Trophoblast cell (in vitro differentiated cells and primary cell): ENCODE measurements around the gene C6orf136.
A peak's percentile ranks its signal among the peaks of the same experiment; 100 is the strongest.

Experiments
- DNase-seq, 2 donors: peaks; one replicate each; pipeline ENCODE4 v3.0.0-alpha.2; 2016
- H2AFZ ChIP-seq: 2 replicates; pipeline ENCODE4 v1.6.1; 2013; ENCODE audit warnings: low read length, moderate library complexity, mild to moderate bottlenecking; ENCODE audit not compliant: insufficient read depth, poor library complexity
- H2AK5ac ChIP-seq: 2 replicates; pipeline ENCODE4 v1.6.1; 2013; ENCODE audit warnings: mild to moderate bottlenecking, low read length
- H2BK120ac ChIP-seq: 2 replicates; pipeline ENCODE4 v1.6.1; 2013; ENCODE audit warnings: low read length, mild to moderate bottlenecking, moderate library complexity; ENCODE audit not compliant: insufficient read depth, poor library complexity
- H2BK12ac ChIP-seq: 2 replicates; pipeline ENCODE4 v1.6.1; 2013; ENCODE audit warnings: mild to moderate bottlenecking, low read length, moderate library complexity
- H2BK5ac ChIP-seq: 2 replicates; pipeline ENCODE4 v1.6.1; 2013; ENCODE audit warnings: low read length, low read depth, moderate library complexity, mild to moderate bottlenecking; ENCODE audit not compliant: poor library complexity
- H3K14ac ChIP-seq: 2 replicates; pipeline ENCODE4 v1.6.1; 2013; ENCODE audit warnings: mild to moderate bottlenecking, low read length
- H3K18ac ChIP-seq: 2 replicates; pipeline ENCODE4 v1.6.1; 2013; ENCODE audit warnings: mild to moderate bottlenecking, low read length
- H3K23ac ChIP-seq: 2 replicates; pipeline ENCODE4 v1.6.1; 2013; ENCODE audit warnings: low read length
- H3K27ac ChIP-seq: 2 replicates; pipeline ENCODE4 v1.5.1; 2013; ENCODE audit warnings: low read depth, mild to moderate bottlenecking, inconsistent platforms, low read length, moderate library complexity
- H3K27me3 ChIP-seq: 2 replicates; pipeline ENCODE4 v1.6.1; 2013; ENCODE audit warnings: inconsistent platforms, mild to moderate bottlenecking, low read length, moderate library complexity; ENCODE audit not compliant: insufficient read depth
- H3K36me3 ChIP-seq, 2 experiments: 1 replicate in 1 of 2; 2 replicates in 1 of 2; pipeline ENCODE4 v1.6.1; 2013; ENCODE audit warnings: low read length in 2 of 2, mild to moderate bottlenecking in 2 of 2, moderate library complexity in 1 of 2; ENCODE audit not compliant: insufficient read depth in 2 of 2, control insufficient read depth in 1 of 2
- H3K4ac ChIP-seq: 2 replicates; pipeline ENCODE4 v1.6.1; 2013; ENCODE audit warnings: low read depth, mild to moderate bottlenecking, low read length, moderate library complexity
- H3K4me1 ChIP-seq, 2 experiments: 1 replicate in 1 of 2; 2 replicates in 1 of 2; pipeline ENCODE4 v1.6.1; 2013; ENCODE audit warnings: low read length in 2 of 2, mild to moderate bottlenecking in 2 of 2, moderate library complexity in 1 of 2; ENCODE audit not compliant: insufficient read depth in 2 of 2, control insufficient read depth in 1 of 2
- H3K4me2 ChIP-seq: 2 replicates; pipeline ENCODE4 v1.6.1; 2013; ENCODE audit warnings: inconsistent platforms, mild to moderate bottlenecking, low read length, moderate library complexity
- H3K4me3 ChIP-seq: 2 replicates; pipeline ENCODE4 v1.5.1; 2013; ENCODE audit warnings: mild to moderate bottlenecking, low read depth, low read length, inconsistent platforms
- H3K79me1 ChIP-seq: one replicate; pipeline ENCODE4 v1.6.1; 2013; ENCODE audit warnings: low read length
- H3K79me2 ChIP-seq: 2 replicates; pipeline ENCODE4 v1.6.1; 2013; ENCODE audit warnings: low read length, mild to moderate bottlenecking; ENCODE audit not compliant: control insufficient read depth, insufficient read depth, poor library complexity
- H3K9ac ChIP-seq: 2 replicates; pipeline ENCODE4 v1.6.1; 2013; ENCODE audit warnings: mild to moderate bottlenecking, low read length
- H3K9me3 ChIP-seq: 2 replicates; pipeline ENCODE4 v1.6.1; 2013; ENCODE audit warnings: low read depth, mild to moderate bottlenecking, control low read depth, inconsistent platforms, low read length; ENCODE audit not compliant: insufficient read depth
- H4K12ac ChIP-seq: 2 replicates; pipeline ENCODE4 v1.6.1; 2013; ENCODE audit warnings: low read depth, mild to moderate bottlenecking, low read length, moderate library complexity
- H4K8ac ChIP-seq: 2 replicates; pipeline ENCODE4 v1.6.1; 2013; ENCODE audit warnings: low read depth, mild to moderate bottlenecking, low read length, moderate library complexity
- H4K91ac ChIP-seq: one replicate; pipeline ENCODE4 v1.6.1; 2013; ENCODE audit warnings: low read depth, mild to moderate bottlenecking, low read length, moderate library complexity
- WGBS: extraction: QIAGEN DNeasy Blood & Tissue Kit; methylation state at CpG from one replicate; pipeline ENCODE4 v1.1.7; 2013; ENCODE audit warnings: missing lambda C conversion rate; ENCODE audit not compliant: insufficient read length, insufficient coverage; ENCODE audit errors: extremely low coverage; 5-methylcytosine and 5-hydroxymethylcytosine counted together

C6orf136 gene

DNA sequence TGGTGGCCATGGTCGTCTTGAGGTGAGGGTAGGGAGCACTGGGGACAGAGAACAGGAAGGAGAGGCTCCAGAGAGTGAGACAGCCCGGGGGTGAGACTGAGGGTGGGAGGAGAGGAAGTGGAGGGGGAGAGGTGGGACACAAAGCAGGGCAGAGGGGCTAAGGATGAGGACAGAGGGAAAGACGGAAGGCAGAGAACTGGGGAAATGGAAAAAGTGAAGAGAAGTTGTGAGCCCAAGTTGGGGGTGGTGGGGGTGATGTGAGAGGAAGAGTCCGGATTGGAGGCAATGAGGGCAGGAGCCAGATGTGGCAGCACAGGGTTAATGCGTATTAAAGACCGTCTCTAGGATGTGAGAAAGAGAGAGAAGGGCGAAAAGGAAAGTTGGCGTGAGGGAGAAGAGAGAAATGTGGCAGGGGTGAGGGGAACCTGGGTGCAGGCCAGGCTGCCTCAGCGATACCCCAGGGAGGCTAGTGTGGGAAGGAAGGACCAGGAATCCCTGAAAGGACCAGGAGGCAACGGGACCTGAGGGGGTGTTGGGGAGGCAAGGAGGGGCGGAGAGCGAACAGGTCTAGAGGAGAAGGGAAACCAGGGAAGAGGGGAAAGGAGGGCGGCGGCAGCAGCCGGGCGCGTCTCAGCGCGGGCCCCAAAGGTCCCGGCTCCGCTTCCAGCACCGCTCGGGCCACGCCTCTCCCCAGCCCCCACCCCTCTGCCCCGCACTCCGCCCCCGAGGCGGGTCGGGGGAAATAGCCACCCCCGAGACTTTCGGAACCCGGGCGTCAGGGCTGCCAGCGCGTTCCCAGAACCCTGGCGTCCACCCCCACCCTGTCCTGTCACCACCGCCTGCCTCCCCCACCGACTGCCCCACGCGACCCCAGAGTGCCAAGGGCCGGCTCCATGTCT, 39.3 kb downstream of the C6orf136 start, which contains the start of gene PPP1R18:
PPP1R18 (minus strand) TSS at position 637 of the 899 bp plus-strand sequence; CDS start at position 10, 627 bp downstream.
- peak; percentile 54 to 73 for DNase-seq
- Histone ChIP-seq H3K79me2 (peaks cover 40% of the 10 kb centered on the region), H3K27ac (peak within 1 kb of the TSS; percentile 73), H3K36me3 (peaks cover 9 to 13% of the 10 kb centered on the region in 2 experiments), H3K9ac (peak within 1 kb of the TSS; percentile 82), H2AK5ac (peak within 1 kb of the TSS; percentile 69), H2BK120ac (peak within 1 kb of the TSS; percentile 69), H3K18ac (peak within 1 kb of the TSS; percentile 90), H3K79me1 (peaks cover 33% of the 10 kb centered on the region), H3K4ac (peak within 1 kb of the TSS; percentile 73), H3K27me3 (no peaks in the 10 kb centered on the region), H3K23ac (no peak within 1 kb of the TSS), H3K4me2 (peak within 1 kb of the TSS; percentile 72), H3K4me3 (peak within 1 kb of the TSS; percentile 76), H2BK12ac (peak within 1 kb of the TSS; percentile 17), H4K91ac (peak within 1 kb of the TSS; percentile 95), H4K8ac (peak within 1 kb of the TSS; percentile 84), H2BK5ac (peak within 1 kb of the TSS; percentile 53), H2AFZ (peak within 1 kb of the TSS; percentile 18), H3K14ac (peak within 1 kb of the TSS; percentile 86), H4K12ac (peak within 1 kb of the TSS; percentile 73), H3K4me1 (peaks cover 38 to 48% of the 10 kb centered on the region in 2 experiments), H3K9me3 (peaks cover 1% of the 10 kb centered on the region)
- WGBS = no CpG with 5 or more reads among the region's 41 CpGs

DNA sequence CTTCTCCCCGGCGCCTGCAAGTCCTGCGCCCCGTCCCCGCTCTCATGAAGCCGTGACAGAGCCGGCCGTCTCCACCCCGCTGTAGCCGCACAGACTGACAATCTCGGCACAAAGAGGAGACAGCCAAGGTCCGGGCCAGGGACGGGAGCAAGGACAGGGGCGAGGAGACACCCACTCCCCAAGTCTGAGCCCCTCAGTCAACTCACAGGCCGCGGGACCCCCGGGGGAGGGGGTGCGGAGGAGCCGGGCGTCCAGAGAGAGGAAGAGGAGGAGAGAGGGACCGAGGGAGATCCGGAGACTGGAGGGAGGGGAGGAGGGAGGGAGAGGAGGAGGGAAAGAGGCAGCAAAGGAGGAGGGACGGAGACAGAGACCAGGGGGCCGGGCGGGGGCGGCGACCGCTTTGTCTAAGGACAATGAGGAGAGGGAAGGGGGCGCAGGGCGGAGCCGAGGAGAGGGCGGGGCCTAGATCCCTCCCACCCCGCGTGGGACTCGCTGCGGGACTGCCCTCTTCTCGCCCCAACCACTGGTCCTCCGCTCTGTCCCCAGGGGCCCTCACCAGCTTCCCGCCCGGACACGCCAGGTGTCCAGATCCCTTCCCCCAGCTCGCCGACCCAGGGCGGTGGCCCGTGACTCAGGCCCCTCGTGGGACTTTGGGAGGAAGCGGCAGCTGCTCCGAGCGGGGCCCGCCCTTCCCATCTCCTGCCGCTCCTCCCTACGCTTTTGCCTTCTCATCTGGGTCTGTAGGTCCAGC, 40.1 kb downstream of the C6orf136 start:
- H2BK12ac ChIP-seq = no peak overlapping the region
- peak overlapping the region; percentile 57 for H3K9ac ChIP-seq
- WGBS = no CpG with 5 or more reads among the region's 52 CpGs
- peaks cover 1% of the 10 kb centered on the region for H3K9me3 ChIP-seq
- peaks cover 40% of the 10 kb centered on the region for H3K79me2 ChIP-seq
- peak overlapping the region; percentile 73 for H3K4ac ChIP-seq
- peak overlapping the region; percentile 73 for H3K27ac ChIP-seq
- peak overlapping the region; percentile 81 for H3K14ac ChIP-seq
- H4K12ac ChIP-seq = peak overlapping the region; percentile 73
- peaks cover 33% of the 10 kb centered on the region for H3K79me1 ChIP-seq
- H4K91ac ChIP-seq = peak overlapping the region; percentile 87
- H2BK120ac ChIP-seq = peak overlapping the region; percentile 69
- peak overlapping the region; percentile 90 for H3K18ac ChIP-seq
- peak overlapping the region; percentile 9 for H2AFZ ChIP-seq
- H3K23ac ChIP-seq = no peak overlapping the region
- H3K27me3 ChIP-seq = no peaks in the 10 kb centered on the region
- peak; percentile 97 to 98 for DNase-seq
- H3K4me3 ChIP-seq = peak overlapping the region; percentile 76
- H2AK5ac ChIP-seq = peak overlapping the region; percentile 51
- H2BK5ac ChIP-seq = peak overlapping the region; percentile 53
- peaks cover 37 to 47% of the 10 kb centered on the region in 2 experiments for H3K4me1 ChIP-seq
- peaks cover 9 to 13% of the 10 kb centered on the region in 2 experiments for H3K36me3 ChIP-seq
- peak overlapping the region; percentile 72 for H3K4me2 ChIP-seq
- H4K8ac ChIP-seq = peak overlapping the region; percentile 84

DNA sequence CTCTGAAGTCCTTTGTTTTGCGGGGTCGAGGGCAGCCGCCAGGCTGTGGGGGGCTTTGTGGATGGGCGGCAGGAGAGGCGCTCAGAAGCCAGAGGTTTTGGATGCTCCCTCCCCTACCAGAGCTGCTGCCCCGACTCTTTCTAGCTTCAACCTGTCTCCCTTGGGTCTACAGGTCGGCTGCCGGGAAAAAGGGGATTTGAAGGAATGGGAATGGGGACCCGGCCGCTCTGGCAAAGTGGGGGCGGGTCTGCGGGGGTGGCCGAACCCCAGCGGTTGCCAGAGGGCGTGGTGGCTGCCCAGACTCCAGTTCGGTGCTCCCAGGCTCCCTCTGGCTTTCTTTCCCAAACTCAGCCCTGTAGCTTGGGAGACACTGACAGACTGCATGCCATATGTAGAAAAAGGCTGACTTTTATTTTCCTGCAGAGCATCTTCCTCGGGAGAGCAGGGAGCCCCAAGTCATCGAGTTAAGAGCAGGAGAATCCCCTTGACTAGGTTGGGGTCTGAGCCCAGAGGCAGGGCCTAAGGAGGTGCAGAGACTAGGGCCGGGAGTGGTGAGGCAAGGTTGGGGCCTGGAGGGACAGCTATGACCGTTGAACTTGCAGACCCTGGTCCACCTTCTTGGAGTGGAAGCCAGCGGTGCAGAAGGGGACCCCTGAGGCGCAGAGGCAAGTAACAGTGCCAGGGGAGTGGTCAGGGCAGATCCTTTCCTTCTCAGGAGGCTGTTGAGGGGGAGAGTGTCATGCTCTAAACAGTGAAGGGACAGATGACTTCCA, 40.9 kb downstream of the C6orf136 start:
- no CpG with 5 or more reads among the region's 22 CpGs for WGBS
- peak overlapping the region; percentile 73 for H4K12ac ChIP-seq

More for the DNA sequence above, 40.9 kb downstream of the C6orf136 start:
- peak overlapping the region; percentile 84 for H4K8ac ChIP-seq
- H2BK12ac ChIP-seq = peak overlapping the region; percentile 15
- peak overlapping the region; percentile 47 for H2BK5ac ChIP-seq
- peak overlapping the region; percentile 56 for H3K27ac ChIP-seq
- peak overlapping the region; percentile 87 for H4K91ac ChIP-seq
- H3K18ac ChIP-seq = peak overlapping the region; percentile 43
- peaks cover 27% of the 10 kb centered on the region for H3K79me1 ChIP-seq
- peak overlapping the region; percentile 72 for H3K4me2 ChIP-seq
- peak overlapping the region; percentile 81 for H3K14ac ChIP-seq
- peak overlapping the region; percentile 51 for H2AK5ac ChIP-seq
- peak overlapping the region; percentile 70 for H3K4me3 ChIP-seq
- H3K79me2 ChIP-seq = peaks cover 34% of the 10 kb centered on the region
- peak overlapping the region; percentile 0 for H2AFZ ChIP-seq
- H3K4me1 ChIP-seq = peaks cover 34 to 39% of the 10 kb centered on the region in 2 experiments
- DNase-seq = no peak
- no peaks in the 10 kb centered on the region for H3K27me3 ChIP-seq
- H3K9me3 ChIP-seq = peaks cover 1% of the 10 kb centered on the region
- H3K36me3 ChIP-seq = peaks cover 6 to 13% of the 10 kb centered on the region in 2 experiments
- peak overlapping the region; percentile 57 for H3K9ac ChIP-seq
- peak overlapping the region; percentile 69 for H2BK120ac ChIP-seq
- H3K23ac ChIP-seq = no peak overlapping the region
- H3K4ac ChIP-seq = peak overlapping the region; percentile 44
